Liver (tissue), 5 donors: ENCODE results near the gene COMTD1. TPM values are rescaled to one million over a fixed set of nuclear protein-coding genes. Genes with fewer than 3 reads are reported as not detected.

ENCODE experiments used
- polyA plus RNA-seq, 2 donors: library from polyadenylated mRNA; stranded (reverse) in 1 of 2; unstranded in 1 of 2; fragments of 200-250 nt in 1 of 2; fragments of >200 nt in 1 of 2; fragmentation: Nextera tagmentation in 1 of 2; extraction: Ambion mirVana in 1 of 2; gene quantifications; one replicate each; pipeline versions ENCODE4 v1.2.1 to v1.2.3, GENCODE V29; 2013 to 2015
- small RNA-seq: library from RNA; depleted of rRNA; stranded (forward); fragments of <200 nt; gene quantifications from one replicate; pipeline ENCODE3, GENCODE V24; 2014
- total RNA-seq, 2 donors: library from RNA; depleted of rRNA; stranded (reverse); fragments of >200 nt; gene quantifications; one replicate each; pipeline ENCODE4 v1.2.3, GENCODE V29; 2014
- donor health status: healthy.
- donor health status: healthy.
- donor health status: healthy.

The COMTD1 gene
- total and polyA plus RNA-seq, 4 donors, result 6.5 to 44.2 (median 26.5) TPM

Small RNA genes within 50 kb of the gene (small RNA-seq; reads per million reads assigned to genes)
- not detected for gene HMGA1P5
- not detected for gene RPL39P25

Other genes with a start within 250 kb of the COMTD1 start
- 10 to 100 TPM in 1 of 2 donors, 1 to 10 TPM in 1; 5.2 to 10.3 TPM for gene SAMD8, start 124.3 kb downstream of the COMTD1 start, total RNA-seq
- 1 to 10 TPM; 2.8 to 2.9 TPM for gene SAMD8, start 124.3 kb downstream of the COMTD1 start, polyA plus RNA-seq
- 10 to 100 TPM; 41.3 to 46.1 TPM for gene VDAC2, start 25.2 kb downstream of the COMTD1 start, total RNA-seq
- 10 to 100 TPM; 58.9 to 67.1 TPM for gene VDAC2, start 25.2 kb downstream of the COMTD1 start, polyA plus RNA-seq
- 1 to 10 TPM; 1.6 to 2.3 TPM for gene ZNF503, start 165.8 kb upstream of the COMTD1 start, total RNA-seq
- gene ZNF503, start 165.8 kb upstream of the COMTD1 start, polyA plus RNA-seq, result 1 to 10 TPM; 1.8 to 5.2 TPM
- 10 to 100 TPM in 1 of 2 donors, 1 to 10 TPM in 1; 7.9 to 12.2 TPM for gene LRMDA, start 195.7 kb upstream of the COMTD1 start, total RNA-seq
- 10 to 100 TPM; 10.4 to 15.8 TPM for gene LRMDA, start 195.7 kb upstream of the COMTD1 start, polyA plus RNA-seq